GM12873 (cell line): ENCODE data around the gene CMTM5.

ENCODE experiments used
- CTCF ChIP-seq: IDR thresholded peaks from 2 replicates; pipeline ENCODE4 v1.5.1; 2012; ENCODE audit warnings: low read depth, mild to moderate bottlenecking, moderate library complexity, low read length, control low read depth; ENCODE audit not compliant: insufficient read depth; ENCODE audit errors: missing control alignments

The CMTM5 gene

GRCh38 chr14:23381871-23382270 is 5.0 kb downstream of the CMTM5 start:
- no peak for TF ChIP-seq CTCF

GRCh38 chr14:23382276-23382675 is 5.4 kb downstream of the CMTM5 start:
- no peak for TF ChIP-seq CTCF

- TF ChIP-seq CTCF, result no peak
These were observed 6.0 kb downstream of the CMTM5 start for GRCh38 chr14:23382731-23383440.

GRCh38 chr14:23384364-23385080 is 7.7 kb downstream of the CMTM5 start:
- no peak for TF ChIP-seq CTCF

GRCh38 chr14:23385244-23385641 is 8.4 kb downstream of the CMTM5 start:
- TF ChIP-seq CTCF, result no peak

- TF ChIP-seq CTCF, result no peak
These were observed 8.9 kb downstream of the CMTM5 start for GRCh38 chr14:23385642-23386265.

- TF ChIP-seq CTCF, result no peak
These were observed 10.2 kb downstream of the CMTM5 start for GRCh38 chr14:23386999-23387398.
